ENCODE data around the gene PTGER4. TPM values are rescaled to one million over a fixed set of nuclear protein-coding genes. Genes with fewer than 3 reads are reported as not detected.
A peak's percentile ranks its signal among the peaks of the same experiment; 100 is the strongest.
"Not testable (repeated sequence)": the region's sequence is repeated elsewhere in the genome, so short reads cannot be mapped to it uniquely, and the experiment has no call there.

PTGER4 gene
- total RNA-seq = 10 to 100 TPM; 83.8 to 86.3 TPM

GRCh38 chr5:40679913-40680681 is at the start of gene PTGER4:
TSS of gene PTGER4 (plus strand) at chr5:40679915. CDS start at chr5:40680994, 1,079 bp downstream.
- Mint-ChIP-seq H3K4me1 (ENCODE audit: low read depth) (peaks cover 35% of the 10 kb centered on the region), H3K4me3 (peak within 1 kb of the TSS; percentile 89), H3K27me3 (ENCODE audit: low read depth) (no peaks in the 10 kb centered on the region), H3K27ac (peak within 1 kb of the TSS; percentile 99), H3K36me3 (ENCODE audit: low read depth) (peaks cover 50% of the 10 kb centered on the region), H3K9me3 (no peaks in the 10 kb centered on the region)
- intact Hi-C loops (cut with micrococcal nuclease) = loop anchor here (1.0 to 10.0 kb wide), 14 partner anchors 8 to 1608 kb away; partner anchors contain the start of genes OXCT1, RICTOR and RPL37
- DNase-seq = peak; percentile 45
- CTCF ChIA-PET = interaction anchor here (1.0 to 1.5 kb wide), 2 partner anchors 58 to 190 kb away, joined by 3 to 4 read pairs; no protein-coding TSS in a partner anchor

- intact Hi-C loops (cut with micrococcal nuclease) = no loop called here
- Mint-ChIP-seq H3K27ac (no peak overlapping the region), H3K4me1 (ENCODE audit: low read depth) (peaks cover 20% of the 10 kb centered on the region), H3K4me3 (no peak overlapping the region), H3K36me3 (ENCODE audit: low read depth) (no peaks in the 10 kb centered on the region), H3K9me3 (peaks cover 1% of the 10 kb centered on the region), H3K27me3 (ENCODE audit: low read depth) (no peaks in the 10 kb centered on the region)
- no peak for DNase-seq
- CTCF ChIA-PET = no interaction called here
Measured at GRCh38 chr5:40630126-40630525, 49.6 kb upstream of the PTGER4 start.

GRCh38 chr5:40631236-40631635 is 48.5 kb upstream of the PTGER4 start:
- CTCF ChIA-PET = no interaction called here
- H3K27ac Mint-ChIP-seq = no peak overlapping the region
- peaks cover 16% of the 10 kb centered on the region for H3K4me1 Mint-ChIP-seq (ENCODE audit: low read depth)
- no peak for DNase-seq
- H3K36me3 Mint-ChIP-seq (ENCODE audit: low read depth) = no peaks in the 10 kb centered on the region
- peaks cover 2% of the 10 kb centered on the region for H3K9me3 Mint-ChIP-seq
- no peaks in the 10 kb centered on the region for H3K27me3 Mint-ChIP-seq (ENCODE audit: low read depth)
- H3K4me3 Mint-ChIP-seq = no peak overlapping the region
- intact Hi-C loops (cut with micrococcal nuclease) = no loop called here

GRCh38 chr5:40634154-40634553 is 45.6 kb upstream of the PTGER4 start:
- peaks cover 3% of the 10 kb centered on the region for H3K4me1 Mint-ChIP-seq (ENCODE audit: low read depth)
- peaks cover 22% of the 10 kb centered on the region for H3K9me3 Mint-ChIP-seq
- no peak overlapping the region for H3K4me3 Mint-ChIP-seq
- CTCF ChIA-PET = no interaction called here
- no peaks in the 10 kb centered on the region for H3K27me3 Mint-ChIP-seq (ENCODE audit: low read depth)
- no peak for DNase-seq
- intact Hi-C loops (cut with micrococcal nuclease) = no loop called here
- no peak overlapping the region for H3K27ac Mint-ChIP-seq
- H3K36me3 Mint-ChIP-seq (ENCODE audit: low read depth) = peaks cover 14% of the 10 kb centered on the region

GRCh38 chr5:40634593-40634992 is 45.1 kb upstream of the PTGER4 start:
- Mint-ChIP-seq H3K9me3 (peaks cover 24% of the 10 kb centered on the region), H3K4me3 (no peak overlapping the region), H3K27me3 (ENCODE audit: low read depth) (no peaks in the 10 kb centered on the region), H3K36me3 (ENCODE audit: low read depth) (peaks cover 14% of the 10 kb centered on the region), H3K4me1 (ENCODE audit: low read depth) (peaks cover 3% of the 10 kb centered on the region), H3K27ac (no peak overlapping the region)
- intact Hi-C loops (cut with micrococcal nuclease) = no loop called here
- no peak for DNase-seq
- CTCF ChIA-PET = no interaction called here

GRCh38 chr5:40639531-40639930 is 40.2 kb upstream of the PTGER4 start:
- H3K4me1 Mint-ChIP-seq (ENCODE audit: low read depth) = peaks cover 13% of the 10 kb centered on the region
- DNase-seq; H3K4me3 Mint-ChIP-seq; intact Hi-C loops (cut with micrococcal nuclease); H3K27ac Mint-ChIP-seq; H3K27me3 Mint-ChIP-seq (ENCODE audit: low read depth): not testable (repeated sequence)
- H3K36me3 Mint-ChIP-seq (ENCODE audit: low read depth) = peaks cover 16% of the 10 kb centered on the region
- CTCF ChIA-PET = interaction anchor here (1.6 kb wide), 1 partner anchor 53 kb away, joined by 4 read pairs; no protein-coding TSS in a partner anchor
- peaks cover 25% of the 10 kb centered on the region for H3K9me3 Mint-ChIP-seq

GRCh38 chr5:40646266-40646665 is 33.4 kb upstream of the PTGER4 start:
- H3K36me3 Mint-ChIP-seq (ENCODE audit: low read depth) = no peaks in the 10 kb centered on the region
- no peak for DNase-seq
- CTCF ChIA-PET = interaction anchor here (1.0 kb wide), 1 partner anchor 480 kb away, joined by 3 read pairs; no protein-coding TSS in a partner anchor
- peaks cover 29% of the 10 kb centered on the region for H3K4me1 Mint-ChIP-seq (ENCODE audit: low read depth)
- intact Hi-C loops (cut with micrococcal nuclease) = no loop called here
- no peak overlapping the region for H3K27ac Mint-ChIP-seq
- no peak overlapping the region for H3K4me3 Mint-ChIP-seq
- H3K9me3 Mint-ChIP-seq = no peaks in the 10 kb centered on the region
- H3K27me3 Mint-ChIP-seq (ENCODE audit: low read depth) = no peaks in the 10 kb centered on the region

- CTCF ChIA-PET = no interaction called here
- no peaks in the 10 kb centered on the region for H3K9me3 Mint-ChIP-seq
- DNase-seq = no peak
- H3K27me3 Mint-ChIP-seq (ENCODE audit: low read depth) = no peaks in the 10 kb centered on the region
- no peaks in the 10 kb centered on the region for H3K36me3 Mint-ChIP-seq (ENCODE audit: low read depth)
- peaks cover 36% of the 10 kb centered on the region for H3K4me1 Mint-ChIP-seq (ENCODE audit: low read depth)
- no peak overlapping the region for H3K4me3 Mint-ChIP-seq
- no peak overlapping the region for H3K27ac Mint-ChIP-seq
- intact Hi-C loops (cut with micrococcal nuclease) = loop anchor here (2.0 kb wide), 1 partner anchor 25 kb away; no protein-coding TSS in a partner anchor
Measured at GRCh38 chr5:40648150-40648549, 31.6 kb upstream of the PTGER4 start.

GRCh38 chr5:40649463-40650030 is 30.2 kb upstream of the PTGER4 start:
- Mint-ChIP-seq H3K4me3 (no peak overlapping the region), H3K4me1 (ENCODE audit: low read depth) (peaks cover 50% of the 10 kb centered on the region), H3K27me3 (ENCODE audit: low read depth) (no peaks in the 10 kb centered on the region), H3K9me3 (no peaks in the 10 kb centered on the region), H3K27ac (peak overlapping the region; percentile 44), H3K36me3 (ENCODE audit: low read depth) (no peaks in the 10 kb centered on the region)
- CTCF ChIA-PET = no interaction called here
- no peak for DNase-seq
- intact Hi-C loops (cut with micrococcal nuclease) = loop anchor here (2.0 kb wide), 1 partner anchor 27 kb away; no protein-coding TSS in a partner anchor

GRCh38 chr5:40651201-40651600 is 28.5 kb upstream of the PTGER4 start:
- no peak overlapping the region for H3K4me3 Mint-ChIP-seq
- no peak overlapping the region for H3K27ac Mint-ChIP-seq
- no peak for DNase-seq
- no peaks in the 10 kb centered on the region for H3K9me3 Mint-ChIP-seq
- CTCF ChIA-PET = interaction anchor here (0.6 to 2.0 kb wide), 3 partner anchors 10 to 38 kb away, joined by 3 to 6 read pairs (median 4); no protein-coding TSS in a partner anchor
- peaks cover 57% of the 10 kb centered on the region for H3K4me1 Mint-ChIP-seq (ENCODE audit: low read depth)
- intact Hi-C loops (cut with micrococcal nuclease) = no loop called here
- no peaks in the 10 kb centered on the region for H3K27me3 Mint-ChIP-seq (ENCODE audit: low read depth)
- no peaks in the 10 kb centered on the region for H3K36me3 Mint-ChIP-seq (ENCODE audit: low read depth)

- Mint-ChIP-seq H3K27me3 (ENCODE audit: low read depth) (no peaks in the 10 kb centered on the region), H3K27ac (peak overlapping the region; percentile 33), H3K4me3 (peak overlapping the region; percentile 44), H3K4me1 (ENCODE audit: low read depth) (peaks cover 58% of the 10 kb centered on the region), H3K36me3 (ENCODE audit: low read depth) (no peaks in the 10 kb centered on the region), H3K9me3 (no peaks in the 10 kb centered on the region)
- intact Hi-C loops (cut with micrococcal nuclease) = no loop called here
- DNase-seq = peak; percentile 39
- CTCF ChIA-PET = interaction anchor here (0.6 to 2.2 kb wide), 11 partner anchors 9 to 266 kb away, joined by 3 to 9 read pairs (median 4); no protein-coding TSS in a partner anchor
Measured at GRCh38 chr5:40652441-40653220, 27.1 kb upstream of the PTGER4 start.
